ENCODE data around the gene NAAA. TPM values are rescaled to one million over a fixed set of nuclear protein-coding genes. Genes with fewer than 3 reads are reported as not detected.

The NAAA gene
- total and polyA plus RNA-seq, 10 donors: 18.3 to 214 (median 97.2) TPM

- H3K27me3 ChIP-seq (replicated peaks in 1 of 7): peaks cover 0 to 6% (median 0%) of the 10 kb centered on the region in 7 donors
- no peak overlapping the region for H3K4me3 ChIP-seq
- intact Hi-C loops (cut with DNase I; ENCODE audit: low total_unique reads): no loop called here
- no peaks in the 10 kb centered on the region for H3K4me1 ChIP-seq
- TF ChIP-seq CTCF (IDR thresholded peaks at IDR 0.05 in 8 of 11, conservative IDR thresholded peaks at IDR 0.05 in 3 of 11) (no peak), POLR2AphosphoS5 (IDR thresholded peaks at IDR 0.05) (no peak), POLR2A (IDR thresholded peaks at IDR 0.05) (no peak)
- no peak for DNase-seq
- no peak overlapping the region for H3K27ac ChIP-seq
- no peaks in the 10 kb centered on the region for H3K9me3 ChIP-seq
- 86 to 92% (median 90%) methylated on average over 3 of the region's 3 CpGs for WGBS, 5 donors
- no peaks in the 10 kb centered on the region for H3K36me3 ChIP-seq
Observed at GRCh38 chr4:75881476-75881875, 59.3 kb downstream of the NAAA start.

- Histone ChIP-seq H3K9me3 (no peaks in the 10 kb centered on the region), H3K27ac (no peak overlapping the region), H3K27me3 (replicated peaks in 1 of 7) (peaks cover 0 to 3% (median 0%) of the 10 kb centered on the region in 7 donors), H3K4me3 (no peak overlapping the region), H3K36me3 (no peaks in the 10 kb centered on the region), H3K4me1 (no peaks in the 10 kb centered on the region)
- WGBS, 5 donors: 46 to 59% (median 57%) methylated on average over 1 of the region's 1 CpG
- DNase-seq: no peak
- intact Hi-C loops (cut with DNase I; ENCODE audit: low total_unique reads): no loop called here
- TF ChIP-seq POLR2A (IDR thresholded peaks at IDR 0.05): no peak
- TF ChIP-seq CTCF (IDR thresholded peaks at IDR 0.05 in 8 of 11, conservative IDR thresholded peaks at IDR 0.05 in 3 of 11): no peak
- TF ChIP-seq POLR2AphosphoS5 (IDR thresholded peaks at IDR 0.05): no peak
Observed at GRCh38 chr4:75880278-75880677, 60.5 kb downstream of the NAAA start.

GRCh38 chr4:75878246-75878756 is 62.5 kb downstream of the NAAA start:
- no peak overlapping the region for H3K4me3 ChIP-seq
- peaks cover 0 to 3% (median 0%) of the 10 kb centered on the region in 7 donors for H3K27me3 ChIP-seq (replicated peaks in 1 of 7)
- H3K27ac ChIP-seq: no peak overlapping the region
- no peaks in the 10 kb centered on the region for H3K4me1 ChIP-seq
- WGBS, 5 donors: 64 to 77% (median 69%) methylated on average over 6 of the region's 6 CpGs
- TF ChIP-seq POLR2A (IDR thresholded peaks at IDR 0.05): no peak
- TF ChIP-seq CTCF (IDR thresholded peaks at IDR 0.05 in 8 of 11, conservative IDR thresholded peaks at IDR 0.05 in 3 of 11): no peak
- TF ChIP-seq POLR2AphosphoS5 (IDR thresholded peaks at IDR 0.05): no peak
- intact Hi-C loops (cut with DNase I; ENCODE audit: low total_unique reads): no loop called here
- no peak for DNase-seq
- no peaks in the 10 kb centered on the region for H3K36me3 ChIP-seq
- no peaks in the 10 kb centered on the region for H3K9me3 ChIP-seq

GRCh38 chr4:75876218-75876617 is 64.6 kb downstream of the NAAA start:
- intact Hi-C loops (cut with DNase I; ENCODE audit: low total_unique reads): no loop called here
- no peaks in the 10 kb centered on the region for H3K36me3 ChIP-seq
- no peak overlapping the region for H3K27ac ChIP-seq
- peaks cover 0 to 3% (median 0%) of the 10 kb centered on the region in 7 donors for H3K27me3 ChIP-seq (replicated peaks in 1 of 7)
- H3K4me1 ChIP-seq: no peaks in the 10 kb centered on the region
- 84 to 94% (median 92%) methylated on average over 18 of the region's 18 CpGs for WGBS, 5 donors
- no peaks in the 10 kb centered on the region for H3K9me3 ChIP-seq
- no peak overlapping the region for H3K4me3 ChIP-seq
- no peak for TF ChIP-seq POLR2AphosphoS5 (IDR thresholded peaks at IDR 0.05)
- TF ChIP-seq CTCF (IDR thresholded peaks at IDR 0.05 in 8 of 11, conservative IDR thresholded peaks at IDR 0.05 in 3 of 11): no peak
- TF ChIP-seq POLR2A (IDR thresholded peaks at IDR 0.05): no peak
- no peak for DNase-seq
